ENCODE measurements around the gene RANBP3L.

Gene RANBP3L

DNA sequence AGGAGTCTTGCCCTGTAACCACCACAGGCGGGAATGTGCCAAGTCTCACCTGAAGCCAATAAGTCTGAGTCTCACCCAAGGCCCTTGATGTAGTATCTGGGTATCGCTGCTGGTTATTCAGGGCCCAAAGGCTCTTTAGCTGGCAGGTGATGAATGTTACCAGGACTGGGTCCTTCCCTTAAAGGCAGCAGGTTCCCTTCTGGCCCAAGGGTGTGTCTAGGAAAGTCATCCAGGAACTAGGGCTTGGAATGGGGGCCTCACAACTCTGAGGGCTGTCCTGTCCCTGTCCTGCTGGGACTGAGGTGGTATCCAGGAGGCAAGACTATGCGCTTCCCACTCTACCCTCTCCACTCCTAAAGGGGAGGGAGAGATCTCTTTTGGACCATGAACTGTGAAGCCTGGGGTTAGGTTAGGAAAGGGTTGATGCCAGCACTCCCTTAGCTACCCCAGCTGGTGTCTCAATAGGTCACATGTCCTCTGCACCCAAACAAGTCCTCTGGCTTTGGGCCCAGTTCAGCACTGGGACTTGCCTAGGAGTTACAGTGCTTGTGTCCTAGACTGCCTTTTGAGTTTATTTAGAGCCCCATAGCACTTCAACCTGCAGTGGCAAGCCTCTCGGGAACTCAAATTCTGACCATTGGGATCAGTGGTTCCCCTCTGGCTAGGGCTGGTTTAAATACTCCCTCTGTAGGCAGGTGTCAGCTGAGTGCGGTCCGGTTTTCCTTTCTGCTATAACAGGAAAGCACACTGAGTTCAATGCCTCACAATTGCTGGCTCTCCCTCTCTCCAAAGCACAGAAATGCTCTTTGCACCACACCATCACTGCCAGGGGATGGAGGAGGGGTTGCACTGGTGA is 22.5 kb upstream of the RANBP3L start:
- Histone ChIP-seq H3K9me3 (ENCODE audit: control insufficient read depth, low read length) (no peaks in the 10 kb centered on the region), H2BK15ac (ENCODE audit: low read depth, poor library complexity, severe bottlenecking) (no peak overlapping the region), H3K4ac (ENCODE audit: low read depth in 1 of 2, low read length in 2 of 2) (no peak overlapping the region), H3K23ac (ENCODE audit: low read length in 2 of 2) (no peak overlapping the region), H3K27ac (ENCODE audit: low read length, poor library complexity, severe bottlenecking) (no peak overlapping the region), H3K14ac (ENCODE audit: low read length in 2 of 2) (peak overlapping the region in 1 of 2 experiments; percentile 26), H2BK5ac (ENCODE audit: low read depth, low read length, poor library complexity, severe bottlenecking) (no peak overlapping the region), H3K9ac (ENCODE audit: low read length) (no peak overlapping the region), H3K18ac (ENCODE audit: low read depth in 1 of 2, low read length in 2 of 2) (no peak overlapping the region), H3K27me3 (ENCODE audit: control insufficient read depth in 1 of 2, insufficient read depth in 1 of 2, low read length in 2 of 2) (no peaks in the 10 kb centered on the region), H2BK12ac (ENCODE audit: low read length in 2 of 2) (no peak overlapping the region), H2AK5ac (ENCODE audit: low read length, severe bottlenecking) (no peak overlapping the region), H2AFZ (ENCODE audit: low read depth, low read length) (no peak overlapping the region), H3K4me2 (ENCODE audit: low read length, poor library complexity, severe bottlenecking) (no peak overlapping the region), H3K36me3 (ENCODE audit: control insufficient read depth in 1 of 2, insufficient read depth in 2 of 2, low read depth in 1 of 2, low read length in 2 of 2) (no peaks in the 10 kb centered on the region), H3K4me3 (ENCODE audit: insufficient read depth in 1 of 2, low read depth in 1 of 2, low read length in 2 of 2) (no peak overlapping the region), H4K91ac (ENCODE audit: low read length) (no peak overlapping the region), H4K8ac (ENCODE audit: low read length) (no peak overlapping the region), H2BK120ac (ENCODE audit: low read depth, low read length) (no peak overlapping the region), H3K79me1 (replicated peaks; ENCODE audit: low read length, poor library complexity, severe bottlenecking) (no peaks in the 10 kb centered on the region), H3K4me1 (ENCODE audit: control insufficient read depth, insufficient read depth, low read depth, low read length) (no peaks in the 10 kb centered on the region)
- 89% methylated on average over 5 of the region's 6 CpGs for WGBS
- no peak for DNase-seq

DNA sequence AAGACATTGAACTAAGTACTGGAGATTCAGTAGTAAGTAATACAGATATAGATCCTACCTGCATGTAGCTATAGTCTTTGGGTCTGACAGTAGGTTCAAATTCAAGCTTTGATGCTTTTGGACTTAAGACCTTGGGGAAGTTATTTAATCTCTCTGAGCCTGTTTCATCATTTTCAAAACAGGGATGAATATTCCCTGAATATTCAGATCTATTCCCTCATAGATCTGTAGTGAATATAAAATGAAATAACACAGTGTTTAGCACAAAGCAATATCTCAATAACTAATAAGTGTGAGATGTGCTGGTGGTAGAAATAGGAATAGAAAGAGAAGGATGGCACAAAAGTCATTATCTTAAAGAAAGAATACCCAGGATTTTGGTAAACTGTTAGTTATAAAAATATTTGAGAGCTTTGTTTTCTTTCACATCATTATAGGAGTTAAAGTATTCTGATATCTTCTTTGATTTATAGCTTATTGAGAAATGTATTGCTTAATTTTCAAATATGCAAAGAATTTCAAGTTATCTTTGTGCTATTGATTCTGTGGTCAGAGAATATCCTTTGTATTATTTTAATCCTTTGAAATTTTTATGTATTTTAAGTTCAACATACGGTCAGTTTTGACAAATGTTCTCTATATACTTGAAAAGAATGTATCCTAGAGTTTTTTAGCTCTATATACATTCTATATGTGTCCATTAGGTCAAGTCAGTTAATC is 11.4 kb upstream of the RANBP3L start:
- Histone ChIP-seq H3K79me1 (replicated peaks; ENCODE audit: low read length, poor library complexity, severe bottlenecking) (no peaks in the 10 kb centered on the region), H3K4me1 (ENCODE audit: control insufficient read depth, insufficient read depth, low read depth, low read length) (no peaks in the 10 kb centered on the region), H3K27me3 (ENCODE audit: control insufficient read depth in 1 of 2, insufficient read depth in 1 of 2, low read length in 2 of 2) (peaks cover 0 to 4% of the 10 kb centered on the region in 2 experiments), H3K4me3 (ENCODE audit: insufficient read depth in 1 of 2, low read depth in 1 of 2, low read length in 2 of 2) (no peak overlapping the region), H4K91ac (ENCODE audit: low read length) (no peak overlapping the region), H2BK120ac (ENCODE audit: low read depth, low read length) (no peak overlapping the region), H2AK5ac (ENCODE audit: low read length, severe bottlenecking) (no peak overlapping the region), H3K18ac (ENCODE audit: low read depth in 1 of 2, low read length in 2 of 2) (no peak overlapping the region), H3K9ac (ENCODE audit: low read length) (no peak overlapping the region), H2BK12ac (ENCODE audit: low read length in 2 of 2) (no peak overlapping the region), H3K4me2 (ENCODE audit: low read length, poor library complexity, severe bottlenecking) (no peak overlapping the region), H2BK15ac (ENCODE audit: low read depth, poor library complexity, severe bottlenecking) (no peak overlapping the region), H2AFZ (ENCODE audit: low read depth, low read length) (no peak overlapping the region), H3K27ac (ENCODE audit: low read length, poor library complexity, severe bottlenecking) (no peak overlapping the region), H3K4ac (ENCODE audit: low read depth in 1 of 2, low read length in 2 of 2) (no peak overlapping the region), H3K36me3 (ENCODE audit: control insufficient read depth in 1 of 2, insufficient read depth in 2 of 2, low read depth in 1 of 2, low read length in 2 of 2) (no peaks in the 10 kb centered on the region), H3K9me3 (ENCODE audit: control insufficient read depth, low read length) (no peaks in the 10 kb centered on the region), H2BK5ac (ENCODE audit: low read depth, low read length, poor library complexity, severe bottlenecking) (no peak overlapping the region), H3K14ac (ENCODE audit: low read length in 2 of 2) (no peak overlapping the region), H4K8ac (ENCODE audit: low read length) (no peak overlapping the region), H3K23ac (ENCODE audit: low read length in 2 of 2) (no peak overlapping the region)
- WGBS, result no CpG with 5 or more reads among the region's 1 CpG
- DNase-seq, result no peak

DNA sequence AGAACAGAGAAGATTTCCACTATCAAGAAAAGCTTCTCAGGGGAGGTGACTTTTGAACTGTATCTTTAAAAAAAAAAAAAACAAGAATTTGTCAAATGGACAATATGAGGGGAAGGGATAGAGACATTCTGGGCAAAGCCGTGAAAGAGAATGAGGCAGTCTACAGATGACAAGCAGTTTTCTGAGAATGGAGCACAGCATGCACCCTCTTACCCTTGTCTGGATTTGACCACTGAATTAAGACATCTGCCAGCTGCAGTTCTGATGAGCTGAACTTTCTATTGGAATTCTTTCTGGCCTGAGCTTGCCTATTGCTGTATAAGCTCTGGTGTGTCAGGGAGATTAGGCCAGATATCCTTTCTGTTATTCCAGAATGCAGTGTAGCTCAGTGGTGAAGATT is 10.3 kb upstream of the RANBP3L start:
- Histone ChIP-seq H3K4me3 (ENCODE audit: insufficient read depth in 1 of 2, low read depth in 1 of 2, low read length in 2 of 2) (no peak overlapping the region), H2BK12ac (ENCODE audit: low read length in 2 of 2) (no peak overlapping the region), H2AK5ac (ENCODE audit: low read length, severe bottlenecking) (no peak overlapping the region), H3K4me2 (ENCODE audit: low read length, poor library complexity, severe bottlenecking) (no peak overlapping the region), H3K14ac (ENCODE audit: low read length in 2 of 2) (no peak overlapping the region), H3K4me1 (ENCODE audit: control insufficient read depth, insufficient read depth, low read depth, low read length) (no peaks in the 10 kb centered on the region), H3K9ac (ENCODE audit: low read length) (no peak overlapping the region), H3K27ac (ENCODE audit: low read length, poor library complexity, severe bottlenecking) (no peak overlapping the region), H2AFZ (ENCODE audit: low read depth, low read length) (no peak overlapping the region), H2BK15ac (ENCODE audit: low read depth, poor library complexity, severe bottlenecking) (no peak overlapping the region), H3K27me3 (ENCODE audit: control insufficient read depth in 1 of 2, insufficient read depth in 1 of 2, low read length in 2 of 2) (peaks cover 0 to 4% of the 10 kb centered on the region in 2 experiments), H3K18ac (ENCODE audit: low read depth in 1 of 2, low read length in 2 of 2) (no peak overlapping the region), H3K4ac (ENCODE audit: low read depth in 1 of 2, low read length in 2 of 2) (no peak overlapping the region), H4K8ac (ENCODE audit: low read length) (no peak overlapping the region), H3K36me3 (ENCODE audit: control insufficient read depth in 1 of 2, insufficient read depth in 2 of 2, low read depth in 1 of 2, low read length in 2 of 2) (no peaks in the 10 kb centered on the region), H2BK120ac (ENCODE audit: low read depth, low read length) (no peak overlapping the region), H3K23ac (ENCODE audit: low read length in 2 of 2) (no peak overlapping the region), H2BK5ac (ENCODE audit: low read depth, low read length, poor library complexity, severe bottlenecking) (no peak overlapping the region), H4K91ac (ENCODE audit: low read length) (no peak overlapping the region), H3K9me3 (ENCODE audit: control insufficient read depth, low read length) (no peaks in the 10 kb centered on the region), H3K79me1 (replicated peaks; ENCODE audit: low read length, poor library complexity, severe bottlenecking) (no peaks in the 10 kb centered on the region)
- 85% methylated on average over 1 of the region's 1 CpG for WGBS
- DNase-seq, result no peak

DNA sequence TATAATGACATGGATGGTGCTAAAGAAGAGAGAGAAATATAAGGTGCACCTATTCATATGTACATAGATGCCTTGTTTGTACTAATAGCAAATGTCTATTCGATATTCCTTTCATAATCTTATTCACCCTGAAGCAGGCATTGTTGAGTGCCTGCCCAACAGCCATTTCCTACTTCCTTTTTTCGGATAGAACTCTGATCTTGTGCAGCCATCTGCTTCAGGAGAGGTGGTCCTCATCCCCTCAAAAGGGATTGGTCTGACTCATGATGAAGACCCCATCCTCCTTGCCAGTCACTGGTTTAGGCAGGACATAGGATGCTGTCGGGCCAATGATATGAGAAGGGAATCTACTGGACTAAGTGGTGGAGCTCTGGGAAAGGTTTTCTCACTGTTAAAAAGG is 8.4 kb upstream of the RANBP3L start:
- H2AK5ac ChIP-seq (ENCODE audit: low read length, severe bottlenecking), result no peak overlapping the region
- no peak overlapping the region for H4K8ac ChIP-seq (ENCODE audit: low read length)
- no peak overlapping the region for H3K4me3 ChIP-seq (ENCODE audit: insufficient read depth in 1 of 2, low read depth in 1 of 2, low read length in 2 of 2)
- no peaks in the 10 kb centered on the region for H3K36me3 ChIP-seq (ENCODE audit: control insufficient read depth in 1 of 2, insufficient read depth in 2 of 2, low read depth in 1 of 2, low read length in 2 of 2)
- H3K23ac ChIP-seq (ENCODE audit: low read length in 2 of 2), result no peak overlapping the region
- H3K4me1 ChIP-seq (ENCODE audit: control insufficient read depth, insufficient read depth, low read depth, low read length), result no peaks in the 10 kb centered on the region
- H2BK5ac ChIP-seq (ENCODE audit: low read depth, low read length, poor library complexity, severe bottlenecking), result no peak overlapping the region
- H3K79me1 ChIP-seq (replicated peaks; ENCODE audit: low read length, poor library complexity, severe bottlenecking), result no peaks in the 10 kb centered on the region
- peak overlapping the region in 1 of 2 experiments; percentile 28 for H3K14ac ChIP-seq (ENCODE audit: low read length in 2 of 2)
- no peak overlapping the region for H2BK12ac ChIP-seq (ENCODE audit: low read length in 2 of 2)
- H3K9ac ChIP-seq (ENCODE audit: low read length), result no peak overlapping the region
- 93% methylated on average over 3 of the region's 3 CpGs for WGBS
- H2BK15ac ChIP-seq (ENCODE audit: low read depth, poor library complexity, severe bottlenecking), result no peak overlapping the region
- no peak overlapping the region for H2AFZ ChIP-seq (ENCODE audit: low read depth, low read length)
- no peak overlapping the region for H2BK120ac ChIP-seq (ENCODE audit: low read depth, low read length)
- H3K9me3 ChIP-seq (ENCODE audit: control insufficient read depth, low read length), result no peaks in the 10 kb centered on the region
- H3K4ac ChIP-seq (ENCODE audit: low read depth in 1 of 2, low read length in 2 of 2), result no peak overlapping the region
- no peak overlapping the region for H3K27ac ChIP-seq (ENCODE audit: low read length, poor library complexity, severe bottlenecking)
- H4K91ac ChIP-seq (ENCODE audit: low read length), result no peak overlapping the region
- no peak for DNase-seq
- H3K18ac ChIP-seq (ENCODE audit: low read depth in 1 of 2, low read length in 2 of 2), result no peak overlapping the region
- peak overlapping the region; percentile 29 for H3K4me2 ChIP-seq (ENCODE audit: low read length, poor library complexity, severe bottlenecking)
- peaks cover 0 to 4% of the 10 kb centered on the region in 2 experiments for H3K27me3 ChIP-seq (ENCODE audit: control insufficient read depth in 1 of 2, insufficient read depth in 1 of 2, low read length in 2 of 2)

Measured in mesenchymal stem cell (in vitro differentiated cells and primary cell).